OCI-LY3 (cell line): ENCODE measurements around the gene LANCL3.

Experiments used
- H2AFZ ChIP-seq: fragments of 200-600, 300-600 bp; shearing (Covaris generic); 2 replicates; pipeline ENCODE4 v1.6.0; 2014; ENCODE audit warnings: antibody characterized with exemption, low read depth, low read length
- H3K27ac ChIP-seq: fragments of 200-600, 300-600 bp; sonication (generic); 2 replicates; pipeline ENCODE4 v1.5.1; 2014; ENCODE audit warnings: mild to moderate bottlenecking, low read length, moderate library complexity, mixed read lengths
- H3K27me3 ChIP-seq: fragments of 200-600, 300-600 bp; sonication (generic); 2 replicates; pipeline ENCODE4 v1.6.1; 2014; ENCODE audit warnings: low read depth, low read length, mixed read lengths
- H3K36me3 ChIP-seq: fragments of 200-600, 300-600 bp; sonication (generic); replicated peaks from 2 replicates; pipeline ENCODE3; 2014; ENCODE audit warnings: low read depth, low read length, mixed read lengths
- H3K4me1 ChIP-seq: fragments of 300-600, 200-600 bp; sonication (generic); 2 replicates; pipeline ENCODE4 v1.6.1; 2014; ENCODE audit warnings: low read length, mixed read lengths
- H3K4me2 ChIP-seq: fragments of 200-600, 300-600 bp; sonication (generic); 2 replicates; pipeline ENCODE4 v1.6.1; 2014; ENCODE audit warnings: low read length, mixed read lengths
- H3K4me3 ChIP-seq: fragments of 300-600, 200-600 bp; sonication (generic); 2 replicates; pipeline ENCODE4 v1.5.1; 2014; ENCODE audit warnings: antibody characterized with exemption, mild to moderate bottlenecking, low read length, moderate library complexity
- H3K79me2 ChIP-seq: fragments of 300-600, 200-600 bp; shearing (Covaris generic); 2 replicates; pipeline ENCODE4 v1.6.1; 2014; ENCODE audit warnings: mild to moderate bottlenecking, low read length, mixed read lengths
- H3K9ac ChIP-seq: fragments of 300-600, 200-600 bp; shearing (Covaris generic); 2 replicates; pipeline ENCODE4 v1.6.0; 2014; ENCODE audit warnings: mild to moderate bottlenecking, low read length, moderate library complexity
- H3K9me3 ChIP-seq: fragments of 200-600, 300-600 bp; shearing (Covaris generic); 2 replicates; pipeline ENCODE4 v1.6.1; 2014; ENCODE audit warnings: low read length, mixed read lengths; ENCODE audit not compliant: insufficient read depth
- H4K20me1 ChIP-seq: fragments of 200-600, 300-600 bp; sonication (generic); 2 replicates; pipeline ENCODE4 v1.6.1; 2016; ENCODE audit warnings: low read length, mixed read lengths; ENCODE audit not compliant: insufficient read depth
- CTCF ChIP-seq: fragments of 200-600, 300-600 bp; sonication (generic); IDR thresholded peaks from 2 replicates; pipeline ENCODE4 v1.5.1; 2014; ENCODE audit warnings: antibody characterized with exemption, low read length, low read depth
- EZH2phosphoT487 ChIP-seq: fragments of 200-600 bp; shearing (Covaris generic); IDR thresholded peaks from 2 replicates; pipeline ENCODE4 v1.6.1; 2018; ENCODE audit warnings: antibody characterized with exemption, mixed run types, low read depth

The LANCL3 gene

GRCh38 chrX:37659047-37659446 lies 87.6 kb downstream of the LANCL3 start:
- Histone ChIP-seq H2AFZ (no peak overlapping the region), H3K36me3 (no peaks in the 10 kb centered on the region), H4K20me1 (no peaks in the 10 kb centered on the region), H3K27me3 (no peaks in the 10 kb centered on the region), H3K9ac (no peak overlapping the region), H3K27ac (no peak overlapping the region), H3K9me3 (no peaks in the 10 kb centered on the region), H3K4me1 (peaks cover 19% of the 10 kb centered on the region), H3K79me2 (no peaks in the 10 kb centered on the region), H3K4me2 (no peak overlapping the region), H3K4me3 (no peak overlapping the region)
- no peak for TF ChIP-seq CTCF
- no peak for TF ChIP-seq EZH2phosphoT487

- Histone ChIP-seq H3K36me3 (no peaks in the 10 kb centered on the region), H3K9ac (no peak overlapping the region), H2AFZ (no peak overlapping the region), H3K9me3 (no peaks in the 10 kb centered on the region), H3K27ac (no peak overlapping the region), H3K4me1 (no peaks in the 10 kb centered on the region), H3K4me3 (no peak overlapping the region), H4K20me1 (no peaks in the 10 kb centered on the region), H3K27me3 (no peaks in the 10 kb centered on the region), H3K79me2 (no peaks in the 10 kb centered on the region), H3K4me2 (no peak overlapping the region)
- TF ChIP-seq EZH2phosphoT487 = no peak
- TF ChIP-seq CTCF = no peak
Measured at GRCh38 chrX:37662181-37662580, 90.7 kb downstream of the LANCL3 start.

GRCh38 chrX:37666516-37666915 lies 95.1 kb downstream of the LANCL3 start:
- H3K27ac ChIP-seq = no peak overlapping the region

GRCh38 chrX:37667141-37667540 lies 95.7 kb downstream of the LANCL3 start:
- Histone ChIP-seq H3K9me3 (no peaks in the 10 kb centered on the region), H3K36me3 (no peaks in the 10 kb centered on the region), H3K27me3 (no peaks in the 10 kb centered on the region), H2AFZ (no peak overlapping the region), H3K4me2 (no peak overlapping the region), H3K9ac (no peak overlapping the region), H4K20me1 (no peaks in the 10 kb centered on the region), H3K4me1 (no peaks in the 10 kb centered on the region), H3K79me2 (no peaks in the 10 kb centered on the region), H3K27ac (no peak overlapping the region), H3K4me3 (no peak overlapping the region)
- no peak for TF ChIP-seq CTCF

More at GRCh38 chrX:37666516-37666915, 95.1 kb downstream of the LANCL3 start:
- TF ChIP-seq EZH2phosphoT487 (no peak), CTCF (no peak)
- Histone ChIP-seq H4K20me1 (no peaks in the 10 kb centered on the region), H3K4me1 (no peaks in the 10 kb centered on the region), H3K4me2 (no peak overlapping the region), H3K79me2 (no peaks in the 10 kb centered on the region), H3K4me3 (no peak overlapping the region), H2AFZ (no peak overlapping the region), H3K9me3 (no peaks in the 10 kb centered on the region), H3K36me3 (no peaks in the 10 kb centered on the region), H3K9ac (no peak overlapping the region), H3K27me3 (no peaks in the 10 kb centered on the region)
